GM06990 (cell line): Measurements from ENCODE around the gene ZIC4.

Experiments used
- DNase-seq: peaks from one replicate; pipeline ENCODE4 v3.0.0-alpha.2; 2011; ENCODE audit not compliant: insufficient read length; ENCODE audit errors: extremely low read depth
- H3K27me3 ChIP-seq: replicated peaks from 2 replicates; pipeline ENCODE4 v1.6.0; 2011; ENCODE audit warnings: low read length; ENCODE audit not compliant: control insufficient read depth, insufficient read depth
- H3K36me3 ChIP-seq: 2 replicates; pipeline ENCODE4 v1.5.1; 2011; ENCODE audit warnings: low read length; ENCODE audit not compliant: control insufficient read depth, insufficient read depth
- H3K4me3 ChIP-seq: replicated peaks from 2 replicates; pipeline ENCODE4 v1.5.1; 2011; ENCODE audit warnings: low read depth, mild to moderate bottlenecking, control low read depth, low read length
- TF ChIP-seq, protein P1 (sequence below): IDR thresholded peaks from 2 replicates; pipeline ENCODE4 v1.5.1; 2011; ENCODE audit warnings: low read length, control low read depth, mild to moderate bottlenecking, inconsistent platforms; ENCODE audit not compliant: insufficient read depth, poor library complexity, severe bottlenecking

The ZIC4 gene

GRCh38 chr3:147351301-147351700 lies 55.0 kb downstream of the ZIC4 start:
- Histone ChIP-seq H3K27me3 (no peaks in the 10 kb centered on the region), H3K36me3 (no peaks in the 10 kb centered on the region), H3K4me3 (no peak overlapping the region)
- DNase-seq, result no peak
- TF ChIP-seq, protein P1, sequence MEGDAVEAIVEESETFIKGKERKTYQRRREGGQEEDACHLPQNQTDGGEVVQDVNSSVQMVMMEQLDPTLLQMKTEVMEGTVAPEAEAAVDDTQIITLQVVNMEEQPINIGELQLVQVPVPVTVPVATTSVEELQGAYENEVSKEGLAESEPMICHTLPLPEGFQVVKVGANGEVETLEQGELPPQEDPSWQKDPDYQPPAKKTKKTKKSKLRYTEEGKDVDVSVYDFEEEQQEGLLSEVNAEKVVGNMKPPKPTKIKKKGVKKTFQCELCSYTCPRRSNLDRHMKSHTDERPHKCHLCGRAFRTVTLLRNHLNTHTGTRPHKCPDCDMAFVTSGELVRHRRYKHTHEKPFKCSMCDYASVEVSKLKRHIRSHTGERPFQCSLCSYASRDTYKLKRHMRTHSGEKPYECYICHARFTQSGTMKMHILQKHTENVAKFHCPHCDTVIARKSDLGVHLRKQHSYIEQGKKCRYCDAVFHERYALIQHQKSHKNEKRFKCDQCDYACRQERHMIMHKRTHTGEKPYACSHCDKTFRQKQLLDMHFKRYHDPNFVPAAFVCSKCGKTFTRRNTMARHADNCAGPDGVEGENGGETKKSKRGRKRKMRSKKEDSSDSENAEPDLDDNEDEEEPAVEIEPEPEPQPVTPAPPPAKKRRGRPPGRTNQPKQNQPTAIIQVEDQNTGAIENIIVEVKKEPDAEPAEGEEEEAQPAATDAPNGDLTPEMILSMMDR, result no peak

- TF ChIP-seq, protein P1, result no peak
- Histone ChIP-seq H3K36me3 (no peaks in the 10 kb centered on the region), H3K27me3 (no peaks in the 10 kb centered on the region), H3K4me3 (no peak overlapping the region)
- DNase-seq, result no peak
These were observed 57.4 kb downstream of the ZIC4 start for GRCh38 chr3:147348976-147349375.

- TF ChIP-seq, protein P1, result no peak
- no peak overlapping the region for H3K4me3 ChIP-seq
- DNase-seq, result no peak
- no peaks in the 10 kb centered on the region for H3K27me3 ChIP-seq
- no peaks in the 10 kb centered on the region for H3K36me3 ChIP-seq
These were observed 62.4 kb downstream of the ZIC4 start for GRCh38 chr3:147343926-147344325.

DNA sequence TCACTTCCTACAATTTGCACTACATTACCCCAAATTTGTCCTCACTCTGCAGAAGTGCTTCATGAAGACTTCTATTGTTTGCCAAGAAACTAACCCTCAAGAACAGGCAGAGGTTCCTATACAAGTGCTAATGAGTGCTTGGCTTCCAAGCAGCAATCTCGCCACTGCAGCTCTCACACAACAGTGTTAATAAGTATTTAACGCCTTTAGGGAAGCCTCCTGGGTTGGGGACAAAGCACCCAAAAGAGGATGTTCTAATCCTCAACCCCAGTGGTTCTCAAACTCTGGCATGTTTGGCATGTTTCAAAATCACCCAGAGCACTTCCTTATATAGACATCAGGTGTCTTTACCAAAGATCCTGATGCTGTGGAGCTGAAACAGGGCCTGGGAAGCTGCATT lies 64.6 kb downstream of the ZIC4 start:
- Histone ChIP-seq H3K4me3 (no peak overlapping the region), H3K36me3 (no peaks in the 10 kb centered on the region), H3K27me3 (no peaks in the 10 kb centered on the region)
- TF ChIP-seq, protein P1, result no peak
- DNase-seq, result no peak

DNA sequence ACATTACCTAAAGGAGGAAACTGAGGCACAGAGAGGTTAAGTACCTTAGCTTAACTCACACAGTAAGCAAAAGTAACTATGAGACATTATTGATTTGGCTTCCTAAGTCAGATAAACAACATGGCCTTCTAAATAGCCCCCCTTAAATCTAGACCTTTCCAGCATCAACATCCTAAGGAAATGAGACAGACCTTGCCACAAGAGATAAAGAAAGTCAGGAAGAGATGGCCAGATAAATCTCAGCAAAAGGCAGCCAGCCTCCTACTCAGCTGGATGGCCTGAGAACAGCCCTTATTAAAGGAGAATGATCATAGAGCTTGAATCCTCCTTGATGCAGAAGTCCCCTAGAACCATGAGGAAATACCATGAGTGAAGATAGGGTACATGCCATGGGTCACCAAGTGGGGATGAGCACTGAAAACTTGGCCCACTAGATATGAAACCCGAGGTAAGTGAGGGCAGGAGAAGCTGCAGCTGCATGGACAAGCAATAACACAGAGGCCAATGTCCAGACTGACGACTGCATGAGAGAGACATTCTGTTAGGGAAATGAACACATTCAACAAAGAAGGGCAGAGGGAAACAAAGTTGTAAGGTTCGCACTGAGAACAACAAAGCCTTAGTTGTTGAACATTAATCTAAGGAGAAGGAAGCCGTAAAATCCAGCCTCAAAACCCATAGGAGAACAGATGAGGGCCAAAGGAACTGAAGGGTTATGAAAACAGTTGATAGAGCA lies 69.6 kb downstream of the ZIC4 start:
- TF ChIP-seq, protein P1, result no peak
- Histone ChIP-seq H3K27me3 (no peaks in the 10 kb centered on the region), H3K4me3 (no peak overlapping the region), H3K36me3 (no peaks in the 10 kb centered on the region)
- DNase-seq, result no peak
